HCT116 (cell line): ENCODE results near the gene LYRM1.
"Not testable (repeated sequence)": the region's sequence is repeated elsewhere in the genome, so short reads cannot be mapped to it uniquely, and the experiment has no call there.

ENCODE experiments used
- CTCF ChIP-seq, 3 experiments: fragments of 200-600 bp in 1 of 3; sonication (generic) in 1 of 3; IDR thresholded peaks in 2 of 3; conservative IDR thresholded peaks in 1 of 3; 2 replicates each; pipeline ENCODE4 v1.5.1; 2012 to 2017; ENCODE audit warnings: low read depth in 2 of 3, low read length in 2 of 3, antibody characterized with exemption in 1 of 3, borderline replicate concordance in 1 of 3, control low read depth in 1 of 3, mild to moderate bottlenecking in 1 of 3, mixed read lengths in 1 of 3, mixed run types in 1 of 3, moderate library complexity in 1 of 3; ENCODE audit not compliant: insufficient read depth in 1 of 3
- EZH2 ChIP-seq: fragments of 200-600 bp; sonication (generic); IDR thresholded peaks from 2 replicates; pipeline ENCODE4 v1.6.1; 2017; ENCODE audit warnings: antibody characterized with exemption, mixed run types
- EZH2phosphoT487 ChIP-seq: fragments of 200-600 bp; IDR thresholded peaks from 2 replicates; pipeline ENCODE4 v1.6.1; 2018; ENCODE audit warnings: antibody characterized with exemption, borderline replicate concordance
- POLR2A ChIP-seq: IDR thresholded peaks from 2 replicates; pipeline ENCODE4 v1.7.0; 2011; ENCODE audit warnings: borderline replicate concordance; ENCODE audit not compliant: insufficient read depth, insufficient read length; ENCODE audit errors: extremely low read depth
- POLR2AphosphoS5 ChIP-seq: IDR thresholded peaks from 2 replicates; pipeline ENCODE4 v1.6.1; 2011; ENCODE audit warnings: mild to moderate bottlenecking, low read depth, low read length, moderate library complexity
- RAD21 ChIP-seq: IDR thresholded peaks from 2 replicates; pipeline ENCODE4 v1.6.1; 2012; ENCODE audit warnings: low read depth, mild to moderate bottlenecking
- SP1 ChIP-seq: IDR thresholded peaks from 2 replicates; pipeline ENCODE4 v1.6.1; 2012; ENCODE audit warnings: low read depth
- YY1 ChIP-seq: IDR thresholded peaks from 2 replicates; pipeline ENCODE4 v1.6.1; 2011; ENCODE audit warnings: low read length, low read depth, moderate library complexity, mild to moderate bottlenecking; ENCODE audit not compliant: insufficient replicate concordance; ENCODE audit errors: extremely low read depth
- ZFX ChIP-seq: fragments of 450-650 bp; IDR thresholded peaks from 2 replicates; pipeline ENCODE4 v1.6.1; 2017
- ZNF274 ChIP-seq: fragments of 200-500 bp; sonication (Bioruptor generic); IDR thresholded peaks from 2 replicates; pipeline ENCODE4 v1.6.1; 2014; ENCODE audit warnings: mild to moderate bottlenecking, low read depth, low read length, inconsistent platforms

- TF ChIP-seq CTCF (IDR thresholded peaks at IDR 0.05 in 2 of 3, conservative IDR thresholded peaks at IDR 0.05 in 1 of 3; ENCODE audit: borderline replicate concordance in 1 of 3, insufficient read depth in 1 of 3, low read depth in 2 of 3, low read length in 2 of 3); POLR2AphosphoS5; POLR2A; ZNF274; EZH2; YY1; RAD21; ZFX; EZH2phosphoT487; SP1: not testable (repeated sequence)
Measured at GRCh38 chr16:20860995-20861394, 39.6 kb upstream of the LYRM1 start.
